ENCODE measurements around the gene ZMAT5. TPM values are rescaled to one million over a fixed set of nuclear protein-coding genes. Genes with fewer than 3 reads are reported as not detected.

Gene ZMAT5
- total and polyA plus RNA-seq, 10 of the 15 experiments (the other 5 are each of a cell fraction or from before 2014, with no cell fraction given): 2.3 to 43.0 (median 21.9) TPM

GRCh38 chr22:29689880-29690213 lies 77.0 kb downstream of the ZMAT5 start (continued):
- TF ChIP-seq ATF3 (IDR thresholded peaks at IDR 0.05; ENCODE audit: borderline replicate concordance, extremely low read depth, low read depth, low read length): no peak
- no peak for TF ChIP-seq BCLAF1 (IDR thresholded peaks at IDR 0.05)
- no peak for TF ChIP-seq RCOR1 (conservative IDR thresholded peaks at IDR 0.05; ENCODE audit: low read depth, low read length)
- no peak for TF ChIP-seq IRF3 (IDR thresholded peaks at IDR 0.05)
- no peak for TF ChIP-seq RAD51 (IDR thresholded peaks at IDR 0.05)
- no peak for TF ChIP-seq EED (IDR thresholded peaks at IDR 0.05; ENCODE audit: low read depth)
- TF ChIP-seq E4F1 (IDR thresholded peaks at IDR 0.05; ENCODE audit: borderline replicate concordance, partially characterized antibody): no peak
- peak; percentile 55 for TF ChIP-seq RAD21 (IDR thresholded peaks at IDR 0.05; ENCODE audit: insufficient read depth, low read depth, low read length)
- no peak for TF ChIP-seq SRF (IDR thresholded peaks at IDR 0.05; ENCODE audit: low read depth in 2 of 2, low read length in 2 of 2)
- TF ChIP-seq MTA3 (IDR thresholded peaks at IDR 0.05; ENCODE audit: borderline replicate concordance, low read length): no peak
- peak; percentile 61 to 69 (median 67); a peak in 5 of 6 replicates for TF ChIP-seq CTCF (IDR thresholded peaks at IDR 0.05 in 2 of 3, conservative IDR thresholded peaks at IDR 0.05 in 1 of 3; ENCODE audit: control insufficient read depth in 2 of 3, extremely low read depth in 1 of 3, insufficient read depth in 1 of 3, low read depth in 3 of 3, low read length in 3 of 3)
- TF ChIP-seq ATF7 (IDR thresholded peaks at IDR 0.05; ENCODE audit: low read depth): no peak

Data from GM12878 (cell line).